SKM-1 treated with dmso at 0.1 percent for 144 hours (cell line): ENCODE results near the gene TANC1.

ENCODE experiments used
- DNase-seq: peaks from one replicate; lab custom pipeline; 2025; ENCODE audit not compliant: unreplicated experiment; lab: John Stamatoyannopoulos, UW

The TANC1 gene

DNA sequence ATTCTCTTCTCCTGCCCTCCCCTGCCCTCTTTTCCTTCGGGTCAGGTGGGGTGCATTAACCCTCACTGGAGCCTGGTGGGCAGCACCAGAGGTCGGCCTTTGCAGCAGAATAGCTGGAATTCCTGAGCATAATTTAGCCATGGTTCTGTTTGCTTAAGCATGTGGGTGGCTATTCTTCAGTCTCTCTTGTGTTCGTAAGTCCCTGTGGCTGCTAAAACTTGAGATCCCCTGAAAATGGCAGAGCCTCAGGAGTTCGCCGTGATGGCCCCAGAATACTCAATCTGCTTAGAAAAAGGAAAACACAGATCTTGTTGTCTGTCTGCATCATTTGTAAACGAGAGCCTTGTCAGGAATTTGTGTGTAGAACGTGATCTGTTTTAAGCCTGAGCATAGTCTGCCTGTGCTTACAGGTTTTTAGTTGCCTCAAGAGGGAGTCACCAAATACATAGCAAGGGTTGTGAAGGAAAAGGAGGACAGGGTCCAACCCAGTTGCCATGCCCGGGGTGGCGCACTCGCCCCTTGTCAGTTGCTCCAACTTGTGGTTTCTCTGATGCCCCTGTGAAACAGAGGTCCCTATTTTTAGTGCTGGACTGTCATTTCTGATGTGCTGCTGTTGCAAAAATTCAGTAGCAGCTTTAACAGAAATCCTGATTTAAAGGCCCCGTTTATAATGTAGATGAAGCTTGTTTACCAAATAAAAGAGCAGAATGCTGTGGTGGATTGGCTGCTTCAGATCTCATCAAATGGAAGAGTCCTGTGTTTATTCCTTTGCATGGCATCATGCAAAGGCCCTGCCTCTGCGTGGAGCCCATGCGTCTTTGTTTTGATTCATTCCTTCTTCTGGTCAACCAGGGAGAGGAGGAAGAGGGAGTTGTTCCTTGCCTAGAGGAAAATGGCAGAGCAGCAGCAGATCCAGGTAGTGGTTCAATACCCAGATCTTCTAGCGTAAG, 243.3 kb downstream of the TANC1 start:
- no peak for DNase-seq

DNA sequence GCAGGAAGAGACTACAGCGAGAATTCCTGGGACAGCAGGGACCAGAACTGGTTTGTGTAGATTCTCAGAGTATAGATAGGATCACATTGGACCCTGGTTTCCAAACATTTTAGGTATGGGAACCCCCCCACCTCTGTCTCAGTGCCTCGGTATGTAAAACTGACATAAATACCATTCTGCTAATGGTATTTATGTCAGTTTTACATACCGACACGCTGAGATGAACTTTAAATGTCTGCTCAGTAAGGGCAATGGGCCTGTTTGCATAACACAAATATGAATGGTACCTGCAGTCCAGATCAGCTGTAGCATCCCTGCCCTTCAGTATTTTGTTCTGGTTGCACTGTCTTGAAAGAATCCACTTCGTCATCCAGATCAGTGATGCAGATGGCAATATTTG, 244.9 kb downstream of the TANC1 start:
- no peak for DNase-seq

DNA sequence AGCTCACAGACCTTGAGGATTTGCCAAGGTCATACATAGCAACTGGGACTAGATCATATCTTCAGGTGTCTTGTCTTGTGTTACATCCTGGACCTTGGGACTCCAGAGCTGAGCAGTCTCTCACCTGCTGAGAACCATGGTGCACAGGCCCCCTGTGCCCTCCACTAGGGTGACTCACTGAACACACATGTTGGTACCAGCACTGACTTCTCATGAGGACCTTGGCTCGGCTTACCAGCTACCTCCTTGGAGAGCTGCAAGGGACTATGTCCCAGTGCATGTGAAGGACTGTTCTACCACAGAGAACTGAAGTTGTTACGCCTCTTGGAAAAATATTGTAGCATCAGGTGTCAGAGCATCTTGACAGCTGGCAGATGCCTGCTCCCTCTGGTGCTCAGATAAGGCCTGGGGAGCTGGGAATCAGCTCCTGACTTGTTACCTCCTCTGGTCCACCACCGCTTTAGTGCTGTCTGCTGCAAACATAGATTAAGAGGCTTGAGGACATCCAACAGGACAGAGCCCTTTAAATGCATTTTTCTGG, 246.0 kb downstream of the TANC1 start:
- no peak for DNase-seq

DNA sequence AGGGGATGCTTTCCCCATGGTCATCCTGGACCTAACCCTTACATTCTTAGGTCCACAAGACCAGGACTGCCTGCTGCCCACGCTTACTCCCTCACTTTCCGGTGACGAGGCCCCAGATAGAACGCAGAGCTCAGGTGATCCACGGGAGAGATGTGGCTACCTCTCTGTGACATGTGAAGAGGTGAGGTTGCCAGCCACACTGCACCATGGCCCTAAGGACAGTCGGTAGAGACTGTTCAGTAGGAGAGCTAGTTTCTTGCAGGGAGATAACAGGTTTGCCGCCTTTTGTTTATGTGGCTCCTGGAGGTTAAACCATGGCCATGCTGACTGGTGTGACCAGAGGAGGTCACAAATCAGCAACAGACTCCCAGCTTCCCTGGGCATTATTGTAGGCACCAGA, 246.7 kb downstream of the TANC1 start:
- no peak for DNase-seq

DNA sequence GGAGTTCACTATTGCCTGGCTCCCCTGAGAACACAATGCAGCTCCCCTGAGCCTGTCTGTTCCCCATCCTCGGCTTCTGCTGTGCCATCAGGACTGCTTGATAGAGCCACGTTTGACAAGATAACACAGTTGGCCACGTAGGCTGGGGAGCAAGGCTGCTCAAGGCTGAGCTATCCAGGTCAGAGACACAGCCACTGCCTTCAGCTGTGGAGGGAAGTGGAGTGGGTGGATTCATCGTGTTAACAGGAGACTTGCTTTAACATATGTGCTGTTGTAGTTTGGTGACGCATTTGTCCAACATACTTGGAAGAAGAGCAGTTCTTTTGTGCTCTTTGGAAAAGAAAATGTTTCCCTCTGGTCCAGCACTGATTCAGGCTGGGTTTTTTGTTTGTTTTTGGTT, 249.2 kb downstream of the TANC1 start:
- DNase-seq: no peak

GRCh38 chr2:159218389-159218788, 249.9 kb downstream of the TANC1 start:
- no peak for DNase-seq

GRCh38 chr2:159219394-159219998, 251.1 kb downstream of the TANC1 start:
- DNase-seq: no peak

- DNase-seq: no peak
Measured at GRCh38 chr2:159224061-159224813, 255.8 kb downstream of the TANC1 start.

DNA sequence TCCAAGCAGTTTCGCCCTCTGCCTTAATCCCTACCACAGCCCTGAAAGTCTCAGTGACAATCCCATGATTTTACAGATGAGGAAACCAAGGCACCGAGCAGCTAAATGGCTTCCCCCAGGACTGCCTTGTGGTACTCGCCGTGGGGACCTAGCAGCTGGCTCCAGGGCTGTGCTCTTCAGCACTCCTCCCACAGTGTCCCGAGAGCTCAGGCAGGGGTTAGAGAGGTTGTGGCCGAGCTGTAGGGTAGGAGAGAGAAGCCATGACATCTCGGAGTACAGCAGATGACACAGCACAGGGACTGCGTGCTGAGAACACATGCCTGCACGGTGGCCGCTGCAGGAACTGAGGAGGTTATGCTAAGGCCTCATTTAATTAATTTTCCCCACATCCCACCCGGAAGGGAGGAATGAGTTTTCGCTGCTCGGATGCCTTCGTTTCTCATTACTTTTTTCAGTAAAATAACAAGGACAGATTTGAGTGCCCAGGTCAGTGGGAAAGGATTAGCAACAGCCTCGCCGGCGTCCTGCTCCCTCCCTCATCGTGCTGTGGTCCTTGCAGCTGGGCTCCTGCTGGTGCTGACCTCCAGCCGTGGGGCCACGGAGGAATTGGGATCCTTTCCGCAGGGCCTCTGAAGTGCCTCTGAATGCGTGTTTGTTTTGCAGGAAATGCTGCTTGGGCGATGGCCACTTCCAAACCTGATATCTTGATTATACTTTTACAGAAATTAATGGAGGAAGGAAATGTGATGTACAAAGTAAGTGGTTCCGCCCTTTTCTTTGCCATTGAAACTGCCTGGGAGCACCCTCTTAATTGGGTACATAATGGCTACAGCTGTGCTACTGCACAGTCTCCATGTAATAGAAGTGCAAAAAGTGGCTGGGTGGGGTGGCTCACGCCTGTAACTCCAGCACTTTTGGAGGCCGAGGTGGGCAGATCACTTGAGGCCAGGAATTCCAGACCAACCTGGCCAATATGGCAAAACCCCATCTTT, 256.9 kb downstream of the TANC1 start:
- no peak for DNase-seq

DNA sequence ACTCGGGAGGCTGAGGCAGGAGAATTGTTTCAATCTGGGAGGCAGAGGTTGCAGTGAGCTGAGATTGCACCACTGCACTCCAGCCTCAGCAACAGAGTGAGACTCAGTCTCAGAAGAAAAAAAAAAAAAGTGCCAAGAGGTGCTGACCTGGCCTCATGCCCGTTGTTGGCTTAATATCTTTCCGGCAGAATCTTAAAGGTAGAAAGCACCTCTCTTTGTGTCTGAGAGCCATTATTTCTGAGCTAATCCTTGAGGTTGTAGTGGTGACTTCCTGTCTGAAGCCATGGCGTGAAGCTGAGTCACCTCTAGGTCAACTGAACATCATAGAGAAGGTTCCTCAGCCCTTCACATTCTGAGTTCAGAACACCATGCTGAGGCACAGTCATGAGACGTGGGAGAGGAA, 257.6 kb downstream of the TANC1 start:
- DNase-seq: peak; percentile 23

DNA sequence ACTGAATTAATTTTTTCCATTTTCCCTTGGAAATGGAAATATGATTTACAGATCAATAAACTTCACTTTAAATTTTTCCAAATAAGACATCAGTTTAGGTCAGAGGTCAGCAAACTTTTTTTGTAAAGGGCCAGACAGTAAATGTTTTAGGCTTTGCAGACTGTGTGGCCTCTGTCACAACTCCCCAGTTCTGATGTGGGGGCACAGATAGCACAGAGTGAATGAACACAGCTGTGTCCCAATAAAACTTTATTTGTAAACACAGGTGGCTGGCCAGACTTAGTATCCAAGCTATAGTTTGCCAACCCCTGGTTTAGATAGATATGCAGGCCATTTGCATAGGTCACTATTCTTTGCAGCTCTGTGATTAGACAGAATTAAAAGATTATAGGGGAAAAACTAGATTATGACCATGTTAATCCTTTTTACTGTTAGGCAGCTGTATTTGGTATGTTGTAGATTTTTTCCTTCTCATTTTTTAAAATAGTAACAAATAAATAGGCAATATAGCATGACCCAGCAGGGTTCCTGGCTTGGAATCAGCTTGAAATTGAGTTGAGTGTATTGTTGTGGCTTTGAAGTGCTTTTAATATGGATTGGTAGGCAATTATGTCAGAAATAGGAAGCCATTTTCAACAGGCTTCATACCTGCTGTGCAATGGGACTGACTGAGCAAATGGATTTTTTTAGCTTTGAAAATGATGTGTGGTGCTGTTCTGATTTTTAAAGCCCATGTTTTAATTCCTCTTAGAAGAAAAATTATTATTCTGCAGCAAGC, 258.4 kb downstream of the TANC1 start:
- DNase-seq: no peak

DNA sequence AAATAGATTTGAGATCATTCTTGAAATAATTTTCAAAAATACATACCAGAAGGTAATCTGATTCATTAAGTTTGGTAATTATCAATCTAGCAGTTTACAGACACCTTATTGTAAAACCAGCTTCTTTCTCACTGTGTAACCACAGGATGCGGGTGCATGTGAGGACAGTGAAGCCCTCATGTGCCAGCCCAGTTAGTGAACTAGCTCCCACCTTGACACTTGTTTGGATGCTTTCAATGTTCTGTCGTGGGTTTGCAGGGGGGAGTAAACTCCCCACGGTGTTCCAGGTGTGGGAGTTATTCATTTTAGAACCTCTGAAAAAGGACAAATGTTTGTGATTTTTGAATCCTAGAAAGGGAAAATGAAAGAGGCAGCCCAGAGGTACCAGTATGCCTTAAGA, 259.0 kb downstream of the TANC1 start:
- DNase-seq: no peak

GRCh38 chr2:159228081-159228581, 259.7 kb downstream of the TANC1 start:
- DNase-seq: no peak

DNA sequence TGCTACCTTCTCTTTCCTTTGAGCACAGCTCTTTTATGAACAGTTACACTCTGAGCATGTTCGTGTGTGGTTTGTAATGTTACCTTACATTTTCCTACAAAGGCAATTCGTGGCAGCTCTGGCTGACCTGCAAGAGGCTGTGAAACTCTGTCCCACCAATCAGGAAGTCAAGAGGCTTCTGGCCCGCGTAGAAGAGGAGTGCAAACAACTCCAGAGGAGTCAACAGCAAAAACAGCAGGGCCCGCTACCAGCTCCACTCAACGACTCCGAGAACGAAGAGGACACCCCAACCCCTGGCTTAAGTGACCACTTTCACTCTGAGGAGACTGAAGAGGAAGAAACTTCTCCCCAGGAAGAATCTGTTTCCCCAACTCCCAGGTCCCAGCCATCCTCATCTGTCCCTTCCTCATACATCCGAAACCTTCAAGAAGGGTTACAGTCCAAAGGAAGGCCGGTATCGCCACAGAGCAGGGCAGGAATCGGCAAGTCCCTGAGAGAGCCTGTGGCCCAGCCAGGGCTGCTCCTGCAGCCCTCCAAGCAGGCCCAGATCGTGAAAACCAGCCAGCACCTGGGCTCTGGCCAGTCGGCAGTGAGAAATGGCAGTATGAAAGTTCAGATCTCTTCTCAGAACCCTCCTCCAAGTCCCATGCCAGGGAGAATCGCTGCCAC, 261.2 kb downstream of the TANC1 start:
- DNase-seq: no peak

GRCh38 chr2:159230145-159230877, 261.9 kb downstream of the TANC1 start:
- DNase-seq: no peak

DNA sequence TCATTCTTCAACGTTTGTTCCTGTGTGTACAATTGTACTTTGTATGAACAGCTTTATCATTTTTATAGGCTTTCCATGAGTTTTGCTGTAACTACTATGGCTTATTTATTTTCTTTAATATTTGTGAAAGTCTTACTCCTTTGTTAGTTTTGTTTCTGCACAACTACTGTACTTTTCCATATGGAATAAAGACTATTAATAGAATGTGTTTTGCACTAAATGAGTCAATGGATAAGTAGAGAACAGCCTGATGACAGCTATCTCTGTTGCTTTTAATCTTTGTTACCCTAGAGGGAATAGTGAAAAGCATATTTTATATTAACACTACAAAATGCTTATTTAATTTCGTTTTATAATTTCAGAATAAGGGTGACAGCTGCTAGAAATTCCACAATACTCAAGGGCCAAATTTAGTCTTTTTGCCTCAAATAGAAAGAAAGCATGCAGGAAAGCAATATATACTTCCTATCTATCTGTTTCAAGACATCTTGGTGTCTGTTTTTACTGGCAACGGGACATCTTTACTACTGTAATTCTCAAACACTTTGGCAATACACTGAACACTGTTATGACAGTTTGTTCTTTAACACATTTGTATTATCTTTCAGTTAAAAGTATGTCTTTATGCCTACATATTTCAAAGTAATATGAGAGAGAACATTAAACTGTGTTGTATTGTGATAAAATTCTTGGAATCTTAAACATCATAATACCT, 264.2 kb downstream of the TANC1 start:
- DNase-seq: no peak

DNA sequence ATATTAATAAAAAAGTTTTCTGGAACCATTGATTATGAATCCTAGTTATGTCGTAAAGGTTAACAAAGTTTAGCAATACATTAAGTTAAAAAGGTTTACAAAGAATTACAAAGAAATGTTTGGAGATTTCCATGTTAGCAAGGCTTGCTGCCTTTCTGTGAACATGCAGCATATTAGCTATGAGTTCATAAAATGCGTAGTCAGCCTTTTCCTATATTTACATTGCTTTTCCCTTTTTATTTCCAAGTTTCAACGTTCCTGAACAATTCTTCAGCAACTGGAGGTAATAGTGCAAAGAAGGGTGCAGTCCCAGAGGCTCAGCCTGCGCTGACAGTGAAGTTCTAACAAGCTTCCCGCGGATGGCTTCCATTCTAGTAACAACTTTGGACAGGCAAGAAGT, 266.4 kb downstream of the TANC1 start:
- no peak for DNase-seq
